LNCaP clone FGC (cell line): ENCODE measurements around the gene CDKAL1.

Experiments
- DNase-seq: peaks from one replicate; pipeline ENCODE4 v3.0.0-alpha.2; 2011; ENCODE audit warnings: low read depth
- H3K4me3 ChIP-seq: 2 replicates; pipeline ENCODE4 v1.5.1; 2011; ENCODE audit warnings: mild to moderate bottlenecking, low read depth, low read length, control low read depth
- CTCF ChIP-seq: IDR thresholded peaks from 2 replicates; pipeline ENCODE4 v1.5.1; 2012; ENCODE audit warnings: mild to moderate bottlenecking; ENCODE audit not compliant: control insufficient read depth, insufficient read depth; ENCODE audit errors: extremely low read depth

CDKAL1 gene

GRCh38 chr6:21134356-21134755, 600.1 kb downstream of the CDKAL1 start:
- DNase-seq: no peak
- no peak overlapping the region for H3K4me3 ChIP-seq
- no peak for TF ChIP-seq CTCF

- no peak overlapping the region for H3K4me3 ChIP-seq
- no peak for TF ChIP-seq CTCF
- no peak for DNase-seq
Measured at GRCh38 chr6:21135484-21136013, 601.3 kb downstream of the CDKAL1 start.

GRCh38 chr6:21137700-21138335, 603.6 kb downstream of the CDKAL1 start:
- no peak overlapping the region for H3K4me3 ChIP-seq
- no peak for DNase-seq
- no peak for TF ChIP-seq CTCF

GRCh38 chr6:21138336-21139069, 604.2 kb downstream of the CDKAL1 start:
- TF ChIP-seq CTCF: no peak
- H3K4me3 ChIP-seq: no peak overlapping the region
- no peak for DNase-seq

- no peak for TF ChIP-seq CTCF
- no peak for DNase-seq
- H3K4me3 ChIP-seq: no peak overlapping the region
Measured at GRCh38 chr6:21140966-21141365, 606.7 kb downstream of the CDKAL1 start.

GRCh38 chr6:21141616-21142303, 607.5 kb downstream of the CDKAL1 start:
- no peak overlapping the region for H3K4me3 ChIP-seq
- no peak for TF ChIP-seq CTCF
- no peak for DNase-seq
